GM12878 (cell line): ENCODE data around the gene NPPB. TPM values are rescaled to one million over a fixed set of nuclear protein-coding genes. Genes with fewer than 3 reads are reported as not detected.
A peak's percentile ranks its signal among the peaks of the same experiment; 100 is the strongest.

ENCODE experiments used
- ATAC-seq: fragments of 200-7000 bp; cut with Tn5 transposase; 3 replicates; pipeline ENCODE4 v1.9.1; 2020; ENCODE audit warnings: mild to moderate bottlenecking, moderate library complexity
- BruUV-seq: library from RNA; stranded (reverse); fragments of 400-500 nt; replicated peaks from 2 replicates; lab custom pipeline; 2021; lab: Mats Ljungman, UMichigan
- CTCF ChIA-PET: fragments of 300-600 bp; sonication (Branson Sonifier 250); formaldehyde crosslinking; extraction: SDS; loops from one replicate; lab custom pipeline; 2021; ENCODE audit warnings: inconsistent platforms; lab: Yijun Ruan, JAX
- POLR2A ChIA-PET: fragments of 350-600 bp; formaldehyde crosslinking; extraction: SDS; loops from one replicate; lab custom pipeline; 2021; ENCODE audit warnings: inconsistent platforms; lab: Charles Lee
- RAD21 ChIA-PET: fragments of 300-600 bp; sonication (Branson Sonifier 250); formaldehyde crosslinking; loops from one replicate; lab custom pipeline; 2023; ENCODE audit warnings: antibody characterized with exemption; ENCODE audit not compliant: unreplicated experiment; lab: Charles Lee
- SMC1A ChIA-PET: fragments of 300-600 bp; sonication (Branson Sonifier 250); formaldehyde crosslinking; loops from one replicate; lab custom pipeline; 2023; ENCODE audit not compliant: unreplicated experiment, uncharacterized antibody; lab: Charles Lee
- DNase-seq: peaks from one replicate; pipeline ENCODE4 v3.0.0-alpha.2; 2011; ENCODE audit warnings: low read depth, low spot score
- FAIRE-seq: peaks from 3 replicates; lab custom pipeline; 2011; peaks lifted over from hg19 to GRCh38; lab: Jason Lieb, UNC
- H2AFZ ChIP-seq: 2 replicates; pipeline ENCODE4 v1.6.0; 2011; ENCODE audit warnings: low read depth, low read length, control low read depth; ENCODE audit not compliant: control insufficient read depth
- H3K27ac ChIP-seq: 2 replicates; pipeline ENCODE4 v1.5.1; 2011; ENCODE audit warnings: control low read depth; ENCODE audit not compliant: control insufficient read depth, insufficient read depth
- H3K27me3 ChIP-seq, 2 experiments: replicated peaks in 1 of 2; 2 replicates each; pipeline versions ENCODE4 v1.6.0 to v1.6.1; 2011; ENCODE audit warnings: low read length in 1 of 2; ENCODE audit not compliant: control insufficient read depth in 2 of 2, insufficient read depth in 2 of 2
- H3K36me3 ChIP-seq, 2 experiments: 2 replicates each; pipeline ENCODE4 v1.5.1; 2011; ENCODE audit warnings: low read length in 1 of 2; ENCODE audit not compliant: control insufficient read depth in 2 of 2, insufficient read depth in 2 of 2
- H3K4me1 ChIP-seq: 2 replicates; pipeline ENCODE4 v1.6.1; 2011; ENCODE audit warnings: mild to moderate bottlenecking, low read length, moderate library complexity, mixed read lengths; ENCODE audit not compliant: control insufficient read depth, insufficient read depth
- H3K4me2 ChIP-seq: 2 replicates; pipeline ENCODE4 v1.6.0; 2011; ENCODE audit warnings: control low read depth; ENCODE audit not compliant: control insufficient read depth, insufficient read depth
- H3K4me3 ChIP-seq: fragments of 200-600 bp; sonication (generic); 2 replicates; pipeline ENCODE4 v1.5.1; 2016
- H3K79me2 ChIP-seq: 2 replicates; pipeline ENCODE4 v1.6.0; 2011; ENCODE audit warnings: low read length; ENCODE audit not compliant: control insufficient read depth, insufficient read depth
- H3K9ac ChIP-seq: 2 replicates; pipeline ENCODE4 v1.8.0; 2011; ENCODE audit warnings: low read length, control low read depth, mixed read lengths; ENCODE audit not compliant: control insufficient read depth, insufficient read depth
- H3K9me3 ChIP-seq: replicated peaks from 3 replicates; pipeline ENCODE4 v1.5.1; 2011; ENCODE audit warnings: mild to moderate bottlenecking, low read length; ENCODE audit not compliant: control insufficient read depth, insufficient read depth
- H4K20me1 ChIP-seq: 2 replicates; pipeline ENCODE4 v1.6.0; 2011; ENCODE audit not compliant: control insufficient read depth, insufficient read depth
- JUND ChIP-seq: IDR thresholded peaks from 2 replicates; pipeline ENCODE4 v1.6.1; 2012; ENCODE audit warnings: low read depth, mild to moderate bottlenecking, low read length, improper control_type of control experiment, moderate library complexity
- NFYA ChIP-seq: IDR thresholded peaks from 2 replicates; pipeline ENCODE4 v1.6.1; 2011; ENCODE audit warnings: low read depth, mild to moderate bottlenecking, low read length, improper control_type of control experiment, borderline replicate concordance
- POLR2A ChIP-seq: IDR thresholded peaks from 2 replicates; pipeline ENCODE4 v1.6.1; 2011; ENCODE audit warnings: low read depth, mild to moderate bottlenecking, low read length
- TCF12 ChIP-seq: IDR thresholded peaks from 2 replicates; pipeline ENCODE4 v1.6.1; 2011; ENCODE audit warnings: low read depth, mild to moderate bottlenecking, low read length
- ZBTB4 ChIP-seq: fragments of 450-650 bp; formaldehyde crosslinking; IDR thresholded peaks from 2 replicates; pipeline ENCODE4 v1.4.0; 2022; ENCODE audit warnings: mild to moderate bottlenecking, moderate library complexity
- ZNF274 ChIP-seq: IDR thresholded peaks from one replicate; pipeline ENCODE4 v1.8.0; 2011; ENCODE audit not compliant: insufficient read length, insufficient read depth
- WGBS: methylation state at CpG from one replicate; pipeline ENCODE4 v1.1.6; 2016; ENCODE audit warnings: low lambda C conversion rate; ENCODE audit not compliant: insufficient replicate concordance, insufficient coverage; ENCODE audit errors: missing lambda C conversion rate; 5-methylcytosine and 5-hydroxymethylcytosine counted together
- in situ Hi-C: fragments of 300-500 bp; cut with MboI; formaldehyde crosslinking; loops from 9 replicates; pipeline ENCODE4 v1.14.3; 2018; ENCODE audit warnings: mixed read lengths
- intact Hi-C: fragments of 100-400 bp; cut with micrococcal nuclease; formaldehyde crosslinking; loops from one replicate; pipeline ENCODE4 v1.14.2; 2022; ENCODE audit not compliant: unreplicated experiment
- polyA plus RNA-seq, 11 experiments: library from polyadenylated mRNA; depleted of rRNA in 4 of 11; unstranded in 6 of 11; stranded (reverse) in 5 of 11; fragments of >200 nt; fragmentation: Nextera tagmentation in 4 of 11; fragmentation: Illumina TruSeq in 1 of 11; extraction: Ambion mirVana in 4 of 11; extraction: Trizol in 1 of 11; gene quantifications; 1 replicate in 1 of 11; 2 replicates in 10 of 11; pipeline versions ENCODE4 v1.2.1 to v1.2.3, GENCODE V29; 2011 to 2016; ENCODE audit warnings: inconsistent platforms in 2 of 11, missing spikeins in 2 of 11, low read depth in 1 of 11
- total RNA-seq, 4 experiments: library from RNA; depleted of rRNA in 3 of 4; stranded (reverse); fragments of >200 nt in 3 of 4; fragmentation: Illumina TruSeq in 1 of 4; extraction: Trizol in 1 of 4; gene quantifications; 2 replicates each; pipeline versions ENCODE4 v1.2.1 to v1.2.3, GENCODE V29; 2013 to 2021
- TF ChIP-seq, protein P1 (sequence below): fragments of 450-650 bp; IDR thresholded peaks from 2 replicates; pipeline ENCODE4 v1.6.1; 2014; ENCODE audit warnings: mild to moderate bottlenecking
- TF ChIP-seq, protein P2 (sequence below): fragments of 450-650 bp; IDR thresholded peaks from 2 replicates; pipeline ENCODE4 v1.6.1; 2017; ENCODE audit warnings: antibody characterized with exemption, mild to moderate bottlenecking, moderate library complexity
- TF ChIP-seq, protein P3 (sequence below): IDR thresholded peaks from 2 replicates; pipeline ENCODE4 v1.6.1; 2012; ENCODE audit warnings: low read depth, low read length, improper control_type of control experiment

NPPB gene
- total and polyA plus RNA-seq, 10 of the 15 experiments (the other 5 are each of a cell fraction or from before 2014, with no cell fraction given): not detected

DNA sequence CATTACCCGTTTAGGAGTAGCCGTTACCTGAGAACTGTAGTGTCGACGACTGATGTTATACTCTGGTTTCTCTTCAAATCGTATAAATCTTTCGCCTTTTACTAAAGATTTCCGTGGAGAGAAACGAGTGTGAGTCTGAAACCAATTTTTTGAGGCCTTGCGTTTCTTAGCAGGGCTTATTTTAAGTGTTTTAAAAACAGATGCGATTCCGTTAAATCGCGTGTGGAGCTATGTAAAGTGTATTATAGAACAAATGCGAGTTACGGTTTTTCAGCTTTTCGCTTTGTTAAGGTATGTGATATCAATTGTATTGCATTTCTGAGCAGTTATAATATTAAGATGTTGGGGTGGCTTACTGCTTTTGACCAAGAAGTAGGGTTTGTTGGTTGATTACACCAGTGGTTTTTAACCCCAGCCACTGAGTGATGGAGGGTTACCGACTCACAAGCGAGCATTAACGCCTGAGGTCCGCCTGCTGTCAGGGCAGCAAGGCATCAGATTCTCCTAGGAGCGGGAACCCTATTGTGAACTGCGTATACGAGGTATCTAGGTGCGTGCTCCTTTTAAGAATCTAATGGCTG lies 49.4 kb upstream of the NPPB start (continued):
- TF ChIP-seq, protein P1, sequence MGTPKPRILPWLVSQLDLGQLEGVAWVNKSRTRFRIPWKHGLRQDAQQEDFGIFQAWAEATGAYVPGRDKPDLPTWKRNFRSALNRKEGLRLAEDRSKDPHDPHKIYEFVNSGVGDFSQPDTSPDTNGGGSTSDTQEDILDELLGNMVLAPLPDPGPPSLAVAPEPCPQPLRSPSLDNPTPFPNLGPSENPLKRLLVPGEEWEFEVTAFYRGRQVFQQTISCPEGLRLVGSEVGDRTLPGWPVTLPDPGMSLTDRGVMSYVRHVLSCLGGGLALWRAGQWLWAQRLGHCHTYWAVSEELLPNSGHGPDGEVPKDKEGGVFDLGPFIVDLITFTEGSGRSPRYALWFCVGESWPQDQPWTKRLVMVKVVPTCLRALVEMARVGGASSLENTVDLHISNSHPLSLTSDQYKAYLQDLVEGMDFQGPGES: no peak

DNA sequence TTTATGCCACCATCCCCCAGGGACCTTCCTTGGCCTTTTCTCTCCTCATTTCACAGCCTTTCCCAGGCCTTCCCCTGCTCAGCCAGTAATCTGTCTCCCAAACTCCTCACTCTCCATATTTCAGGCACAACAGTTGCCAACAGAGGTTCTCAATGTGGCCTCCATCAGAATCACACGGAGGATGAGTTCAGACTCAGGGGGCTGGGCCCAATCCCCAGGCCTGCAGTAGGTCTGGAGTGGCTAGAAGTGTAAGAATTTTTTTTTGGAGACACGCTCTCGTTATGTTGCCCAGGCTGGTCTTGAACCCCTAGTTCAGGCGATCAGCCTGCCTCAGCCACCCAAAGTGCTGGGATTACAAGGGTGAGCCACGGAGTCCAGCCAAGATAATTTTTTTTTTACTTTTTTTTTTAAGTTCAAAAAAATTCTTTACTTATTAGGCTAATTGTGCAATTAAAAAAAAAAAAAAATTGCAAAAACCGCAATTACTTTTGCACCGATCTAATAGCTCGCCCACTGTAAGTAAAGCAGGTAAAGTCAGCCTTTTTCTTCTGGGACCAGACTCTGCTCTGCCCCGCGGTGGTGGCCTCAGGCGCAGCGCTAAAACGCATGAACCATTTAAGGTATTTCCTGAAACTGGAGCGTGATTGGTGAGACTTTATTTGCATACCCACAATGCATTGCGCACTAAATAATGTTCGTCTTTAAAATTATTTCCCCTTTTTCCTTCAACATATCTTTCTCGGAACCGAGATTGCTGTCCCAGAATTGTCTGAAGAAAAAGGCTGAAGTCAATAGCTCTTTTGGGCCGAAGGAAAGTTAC lies 48.7 kb upstream of the NPPB start:
- ATAC-seq (peak; percentile 70), DNase-seq (peak; percentile 85), FAIRE-seq (peak; percentile 80)
- peak overlapping the region; percentile 100 for H3K27ac ChIP-seq
- H3K27me3 ChIP-seq: no peaks in the 10 kb centered on the region
- H3K79me2 ChIP-seq: no peaks in the 10 kb centered on the region
- intact Hi-C loops (loop anchor here (1.0 to 10.0 kb wide), 8 partner anchors 19 to 1433 kb away; partner anchors contain the start of genes DFFA, KIAA2013, MFN2 and PEX14), in situ Hi-C loops (no loop called here)
- H3K36me3 ChIP-seq: no peaks in the 10 kb centered on the region
- no peaks in the 10 kb centered on the region for H3K4me1 ChIP-seq
- ChIA-PET SMC1A (interaction anchor here (0.7 to 1.8 kb wide), 10 partner anchors 27 to 255 kb away, joined by 3 to 11 read pairs (median 4); partner anchors contain the start of genes MFN2, MIIP and PLOD1), POLR2A (interaction anchor here (0.6 to 3.9 kb wide), 15 partner anchors 18 to 171 kb away, joined by 3 to 37 read pairs (median 11); partner anchors contain the start of genes CLCN6, MFN2, MIIP and MTHFR), RAD21 (interaction anchor here (0.6 to 3.9 kb wide), 16 partner anchors 10 to 1477 kb away, joined by 3 to 34 read pairs (median 4); partner anchors contain the start of genes FBXO6, KIAA2013, MFN2 and MIIP), CTCF (interaction anchor here (1.0 to 3.2 kb wide), 10 partner anchors 27 to 172 kb away, joined by 3 to 23 read pairs (median 4); partner anchors contain the start of genes MFN2 and PLOD1)
- peak overlapping the region; percentile 93 for H3K9ac ChIP-seq
- H3K4me3 ChIP-seq: no peak overlapping the region
- no TSS peak for BruUV-seq
- H2AFZ ChIP-seq: peak overlapping the region; percentile 89
- H3K9me3 ChIP-seq: no peaks in the 10 kb centered on the region
- 8% methylated on average over 19 of the region's 19 CpGs for WGBS
- peak overlapping the region; percentile 46; the same call in 1 of the 2 replicates for H3K4me2 ChIP-seq
- H4K20me1 ChIP-seq: no peaks in the 10 kb centered on the region
- TF ChIP-seq NFYA (no peak), POLR2A (no peak), JUND (no peak), ZNF274 (no peak), TCF12 (no peak), ZBTB4 (CRISPR knock-in tag) (no peak)
- TF ChIP-seq, protein P2, sequence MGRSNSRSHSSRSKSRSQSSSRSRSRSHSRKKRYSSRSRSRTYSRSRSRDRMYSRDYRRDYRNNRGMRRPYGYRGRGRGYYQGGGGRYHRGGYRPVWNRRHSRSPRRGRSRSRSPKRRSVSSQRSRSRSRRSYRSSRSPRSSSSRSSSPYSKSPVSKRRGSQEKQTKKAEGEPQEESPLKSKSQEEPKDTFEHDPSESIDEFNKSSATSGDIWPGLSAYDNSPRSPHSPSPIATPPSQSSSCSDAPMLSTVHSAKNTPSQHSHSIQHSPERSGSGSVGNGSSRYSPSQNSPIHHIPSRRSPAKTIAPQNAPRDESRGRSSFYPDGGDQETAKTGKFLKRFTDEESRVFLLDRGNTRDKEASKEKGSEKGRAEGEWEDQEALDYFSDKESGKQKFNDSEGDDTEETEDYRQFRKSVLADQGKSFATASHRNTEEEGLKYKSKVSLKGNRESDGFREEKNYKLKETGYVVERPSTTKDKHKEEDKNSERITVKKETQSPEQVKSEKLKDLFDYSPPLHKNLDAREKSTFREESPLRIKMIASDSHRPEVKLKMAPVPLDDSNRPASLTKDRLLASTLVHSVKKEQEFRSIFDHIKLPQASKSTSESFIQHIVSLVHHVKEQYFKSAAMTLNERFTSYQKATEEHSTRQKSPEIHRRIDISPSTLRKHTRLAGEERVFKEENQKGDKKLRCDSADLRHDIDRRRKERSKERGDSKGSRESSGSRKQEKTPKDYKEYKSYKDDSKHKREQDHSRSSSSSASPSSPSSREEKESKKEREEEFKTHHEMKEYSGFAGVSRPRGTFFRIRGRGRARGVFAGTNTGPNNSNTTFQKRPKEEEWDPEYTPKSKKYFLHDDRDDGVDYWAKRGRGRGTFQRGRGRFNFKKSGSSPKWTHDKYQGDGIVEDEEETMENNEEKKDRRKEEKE: no peak
- TF ChIP-seq, protein P3, sequence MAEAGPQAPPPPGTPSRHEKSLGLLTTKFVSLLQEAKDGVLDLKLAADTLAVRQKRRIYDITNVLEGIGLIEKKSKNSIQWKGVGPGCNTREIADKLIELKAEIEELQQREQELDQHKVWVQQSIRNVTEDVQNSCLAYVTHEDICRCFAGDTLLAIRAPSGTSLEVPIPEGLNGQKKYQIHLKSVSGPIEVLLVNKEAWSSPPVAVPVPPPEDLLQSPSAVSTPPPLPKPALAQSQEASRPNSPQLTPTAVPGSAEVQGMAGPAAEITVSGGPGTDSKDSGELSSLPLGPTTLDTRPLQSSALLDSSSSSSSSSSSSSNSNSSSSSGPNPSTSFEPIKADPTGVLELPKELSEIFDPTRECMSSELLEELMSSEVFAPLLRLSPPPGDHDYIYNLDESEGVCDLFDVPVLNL: no peak
